Hepatocyte (in vitro differentiated cells): ENCODE results near the gene NRG3. TPM values are rescaled to one million over a fixed set of nuclear protein-coding genes. Genes with fewer than 3 reads are reported as not detected.
"Not testable (repeated sequence)": the region's sequence is repeated elsewhere in the genome, so short reads cannot be mapped to it uniquely, and the experiment has no call there.

Experiments
- DNase-seq: peaks from one replicate; pipeline ENCODE4 v3.0.0-alpha.2; 2016; ENCODE audit warnings: low spot score
- H2AFZ ChIP-seq: fragments of 200-600 bp; sonication (generic); 2 replicates; pipeline ENCODE4 v1.6.0; 2016; ENCODE audit warnings: antibody characterized with exemption, mild to moderate bottlenecking
- H3K27ac ChIP-seq: fragments of 200-600 bp; sonication (generic); 2 replicates; pipeline ENCODE4 v1.5.1; 2016; ENCODE audit warnings: mild to moderate bottlenecking
- H3K27me3 ChIP-seq: fragments of 200-600 bp; sonication (generic); 2 replicates; pipeline ENCODE4 v1.6.1; 2016
- H3K36me3 ChIP-seq: fragments of 200-600 bp; sonication (generic); replicated peaks from 2 replicates; pipeline ENCODE4 v1.5.1; 2016; ENCODE audit warnings: low read depth; ENCODE audit not compliant: insufficient read depth
- H3K4me1 ChIP-seq: fragments of 200-600 bp; sonication (generic); 2 replicates; pipeline ENCODE4 v1.5.1; 2016; ENCODE audit warnings: mild to moderate bottlenecking, moderate library complexity; ENCODE audit not compliant: insufficient read depth
- H3K4me2 ChIP-seq: fragments of 200-600 bp; sonication (generic); 2 replicates; pipeline ENCODE4 v1.6.0; 2016
- H3K4me3 ChIP-seq: fragments of 200-600 bp; sonication (generic); 2 replicates; pipeline ENCODE4 v1.5.1; 2016; ENCODE audit warnings: mild to moderate bottlenecking
- H3K79me2 ChIP-seq: fragments of 200-600 bp; sonication (generic); 2 replicates; pipeline ENCODE4 v1.6.0; 2017; ENCODE audit warnings: mild to moderate bottlenecking
- H3K9me2 ChIP-seq: fragments of 200-600 bp; sonication (generic); replicated peaks from 2 replicates; pipeline ENCODE4 v1.6.0; 2017; ENCODE audit warnings: mild to moderate bottlenecking; ENCODE audit not compliant: insufficient read depth
- H3K9me3 ChIP-seq: fragments of 200-600 bp; sonication (generic); 2 replicates; pipeline ENCODE4 v1.5.1; 2016; ENCODE audit warnings: low read depth, mild to moderate bottlenecking
- H4K20me1 ChIP-seq: fragments of 200-600 bp; sonication (generic); 2 replicates; pipeline ENCODE4 v1.6.0; 2016; ENCODE audit warnings: mild to moderate bottlenecking; ENCODE audit not compliant: insufficient read depth, poor library complexity, severe bottlenecking
- CTCF ChIP-seq: fragments of 200-600 bp; sonication (generic); IDR thresholded peaks from 2 replicates; pipeline ENCODE4 v1.5.1; 2016; ENCODE audit warnings: antibody characterized with exemption, mild to moderate bottlenecking; ENCODE audit not compliant: poor library complexity
- EZH2 ChIP-seq: fragments of 200-600 bp; sonication (generic); IDR thresholded peaks from 2 replicates; pipeline ENCODE4 v1.6.1; 2016; ENCODE audit warnings: antibody characterized with exemption, mild to moderate bottlenecking, borderline replicate concordance
- EZH2phosphoT487 ChIP-seq: fragments of 200-600 bp; sonication (generic); IDR thresholded peaks from one replicate; pipeline ENCODE4 v1.6.1; 2018; ENCODE audit warnings: antibody characterized with exemption, mild to moderate bottlenecking, low read depth, moderate library complexity; ENCODE audit not compliant: unreplicated experiment, severe bottlenecking
- WGBS: methylation state at CpG from one replicate; pipeline ENCODE4 v1.1.6; 2016; ENCODE audit warnings: low lambda C conversion rate; ENCODE audit errors: missing lambda C conversion rate; 5-methylcytosine and 5-hydroxymethylcytosine counted together
- polyA plus RNA-seq: library from polyadenylated mRNA; unstranded; fragments of >200 nt; fragmentation: Nextera tagmentation; extraction: Ambion mirVana; gene quantifications from 2 replicates; pipeline ENCODE4 v1.2.1, GENCODE V29; 2016
- total RNA-seq: library from RNA; depleted of rRNA; stranded (reverse); fragments of >200 nt; gene quantifications from 2 replicates; pipeline ENCODE4 v1.2.3, GENCODE V29; 2014

The NRG3 gene
- total and polyA plus RNA-seq, 2 experiments from 2014 or later: 0.57 to 2.0 TPM

GRCh38 chr10:82674036-82674435 is 799.0 kb downstream of the NRG3 start:
- H3K4me3 ChIP-seq: no peak overlapping the region
- no peaks in the 10 kb centered on the region for H3K79me2 ChIP-seq
- no peaks in the 10 kb centered on the region for H4K20me1 ChIP-seq

GRCh38 chr10:82677932-82678331 is 802.9 kb downstream of the NRG3 start:
- not testable (repeated sequence) for H4K20me1 ChIP-seq, H3K4me3 ChIP-seq, H3K9me2 ChIP-seq, H2AFZ ChIP-seq, H3K4me1 ChIP-seq, DNase-seq, H3K79me2 ChIP-seq, H3K27me3 ChIP-seq, H3K36me3 ChIP-seq, H3K9me3 ChIP-seq, H3K27ac ChIP-seq, H3K4me2 ChIP-seq
- 91% methylated on average over 9 of the region's 9 CpGs for WGBS

More at GRCh38 chr10:82674036-82674435, 799.0 kb downstream of the NRG3 start:
- no peak overlapping the region for H3K4me2 ChIP-seq
- H2AFZ ChIP-seq: no peak overlapping the region
- no peak for TF ChIP-seq EZH2phosphoT487
- no peak for TF ChIP-seq CTCF
- no peak for TF ChIP-seq EZH2
- no peak overlapping the region for H3K27ac ChIP-seq
- no peaks in the 10 kb centered on the region for H3K9me3 ChIP-seq
- H3K9me2 ChIP-seq: no peaks in the 10 kb centered on the region
- no peak for DNase-seq
- H3K4me1 ChIP-seq: no peaks in the 10 kb centered on the region
- H3K36me3 ChIP-seq: no peaks in the 10 kb centered on the region
- H3K27me3 ChIP-seq: no peaks in the 10 kb centered on the region

GRCh38 chr10:82678451-82678850 is 803.5 kb downstream of the NRG3 start:
- 74% methylated on average over 6 of the region's 6 CpGs for WGBS
- H3K27ac ChIP-seq: not testable (repeated sequence)

GRCh38 chr10:82680608-82681007 is 805.6 kb downstream of the NRG3 start:
- 64% methylated on average over 3 of the region's 3 CpGs for WGBS
- no peak for DNase-seq
- Histone ChIP-seq H3K4me1 (no peaks in the 10 kb centered on the region), H3K9me2 (no peaks in the 10 kb centered on the region), H3K27ac (no peak overlapping the region), H3K4me2 (no peak overlapping the region), H3K27me3 (no peaks in the 10 kb centered on the region), H3K36me3 (no peaks in the 10 kb centered on the region), H3K4me3 (no peak overlapping the region), H4K20me1 (no peaks in the 10 kb centered on the region), H3K79me2 (no peaks in the 10 kb centered on the region), H3K9me3 (no peaks in the 10 kb centered on the region), H2AFZ (no peak overlapping the region)
- TF ChIP-seq EZH2: no peak
- no peak for TF ChIP-seq EZH2phosphoT487

More at GRCh38 chr10:82678451-82678850, 803.5 kb downstream of the NRG3 start:
- H3K4me2 ChIP-seq, H4K20me1 ChIP-seq, H3K4me1 ChIP-seq, H2AFZ ChIP-seq, DNase-seq, H3K36me3 ChIP-seq, H3K9me3 ChIP-seq, H3K4me3 ChIP-seq, H3K27me3 ChIP-seq, H3K9me2 ChIP-seq, H3K79me2 ChIP-seq: not testable (repeated sequence)

- Histone ChIP-seq H2AFZ (no peak overlapping the region), H3K36me3 (no peaks in the 10 kb centered on the region), H3K4me3 (no peak overlapping the region), H3K9me2 (no peaks in the 10 kb centered on the region), H3K79me2 (no peaks in the 10 kb centered on the region), H3K27ac (no peak overlapping the region), H3K4me2 (no peak overlapping the region), H4K20me1 (no peaks in the 10 kb centered on the region), H3K27me3 (no peaks in the 10 kb centered on the region), H3K4me1 (no peaks in the 10 kb centered on the region), H3K9me3 (no peaks in the 10 kb centered on the region)
- DNase-seq: no peak
- WGBS: 29% methylated on average over 4 of the region's 4 CpGs
- TF ChIP-seq EZH2phosphoT487: no peak
- no peak for TF ChIP-seq EZH2
- no peak for TF ChIP-seq CTCF
Observed at GRCh38 chr10:82683945-82684344, 809.0 kb downstream of the NRG3 start.
